Superior temporal gyrus (tissue), 1 donor: ENCODE measurements around the gene DHX57.

Experiments
- DNase-seq: peaks from one replicate; pipeline ENCODE4 v3.0.0-alpha.2; 2016; ENCODE audit errors: extremely low spot score

Gene DHX57

GRCh38 chr2:38875576-38876367 lies at the start of gene DHX57, which contains the start of gene MORN2:
TSS of gene DHX57 (minus strand) at chr2:38875934. CDS start at chr2:38868405, 7,529 bp downstream.
TSS of gene MORN2 (plus strand) at chr2:38875976.
- peak; percentile 87 for DNase-seq

GRCh38 chr2:38922902-38923301 lies 47.2 kb upstream of the DHX57 start:
- no peak for DNase-seq

DNA sequence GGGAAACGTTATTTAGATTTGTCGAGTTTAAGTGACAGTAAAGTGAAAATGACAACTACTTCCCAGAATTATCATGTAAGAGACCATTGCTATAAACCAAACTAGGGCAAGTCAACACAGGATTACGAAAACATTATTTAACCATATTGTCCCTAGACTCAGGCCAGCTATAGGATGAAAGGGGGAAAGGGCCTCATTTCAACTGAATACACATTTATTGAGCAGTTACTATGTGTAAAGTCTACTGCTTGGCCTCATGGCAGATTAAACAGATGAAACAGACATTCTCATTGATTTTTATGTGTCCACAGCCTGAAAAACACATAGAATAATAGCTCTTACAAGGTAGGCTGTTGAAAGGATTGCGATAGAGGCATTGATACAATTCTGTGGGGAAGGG lies 46.7 kb upstream of the DHX57 start:
- DNase-seq = no peak

- no peak for DNase-seq
Observed at GRCh38 chr2:38912619-38913018, 36.9 kb upstream of the DHX57 start.

DNA sequence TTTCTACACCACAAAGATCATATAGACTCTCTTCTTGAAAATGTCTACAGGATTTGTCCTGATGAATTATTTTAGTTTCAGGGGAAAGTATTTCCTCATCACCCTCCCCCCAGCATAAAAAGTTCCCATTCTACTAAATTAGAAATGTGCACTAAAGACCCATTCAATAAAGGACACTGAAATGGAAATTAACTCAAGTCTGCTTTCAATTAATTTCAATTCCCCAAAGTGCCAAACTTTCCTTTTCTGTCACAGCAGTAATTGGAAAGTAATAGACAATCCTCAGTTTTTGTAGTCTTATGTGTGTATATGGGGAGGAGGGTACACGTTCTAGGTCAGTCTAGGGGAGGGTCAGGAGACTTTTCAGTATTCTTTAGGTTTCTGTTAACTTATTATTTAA lies 35.5 kb upstream of the DHX57 start:
- DNase-seq = no peak

GRCh38 chr2:38909872-38910271 lies 34.1 kb upstream of the DHX57 start:
- no peak for DNase-seq

- no peak for DNase-seq
Observed at GRCh38 chr2:38907743-38908562, 32.2 kb upstream of the DHX57 start.

DNA sequence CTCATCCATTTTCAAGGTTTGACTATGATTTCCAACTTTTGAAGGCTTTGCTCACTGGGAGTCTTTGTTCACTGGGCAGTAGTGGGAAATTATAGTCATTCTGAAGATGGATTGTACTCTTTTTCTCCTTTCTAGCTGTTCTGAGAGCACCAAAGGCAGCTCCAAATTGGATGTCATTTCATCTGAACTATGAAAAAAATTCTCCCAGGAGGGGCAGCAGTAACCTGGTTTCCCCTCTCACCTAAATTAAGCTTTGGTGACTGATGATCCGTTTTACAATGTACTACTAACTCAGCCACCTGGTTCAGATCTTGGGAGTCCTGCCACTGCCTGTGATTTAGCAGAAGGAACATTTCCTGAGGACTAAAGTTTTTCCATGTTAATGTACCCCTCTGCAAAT lies 31.5 kb upstream of the DHX57 start:
- no peak for DNase-seq

DNA sequence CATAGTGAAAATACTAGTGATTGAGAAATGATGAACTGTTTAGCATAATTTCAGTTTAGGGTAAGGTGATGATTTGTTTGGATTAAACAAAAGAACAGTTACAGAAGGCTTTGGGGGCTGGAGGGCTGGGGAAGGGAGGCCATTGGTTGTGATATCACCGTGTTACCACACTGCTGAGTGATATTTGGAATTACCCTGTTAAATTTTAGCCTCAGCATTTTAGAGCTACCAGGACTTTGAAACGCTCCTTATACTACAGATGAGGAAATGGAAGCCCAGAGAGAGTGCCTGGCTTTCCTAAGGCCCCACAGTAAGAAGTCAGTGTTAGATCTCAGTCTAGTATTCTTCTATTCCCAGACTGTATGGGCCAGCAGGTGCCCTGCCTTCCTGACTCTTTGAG lies 29.5 kb upstream of the DHX57 start:
- no peak for DNase-seq

DNA sequence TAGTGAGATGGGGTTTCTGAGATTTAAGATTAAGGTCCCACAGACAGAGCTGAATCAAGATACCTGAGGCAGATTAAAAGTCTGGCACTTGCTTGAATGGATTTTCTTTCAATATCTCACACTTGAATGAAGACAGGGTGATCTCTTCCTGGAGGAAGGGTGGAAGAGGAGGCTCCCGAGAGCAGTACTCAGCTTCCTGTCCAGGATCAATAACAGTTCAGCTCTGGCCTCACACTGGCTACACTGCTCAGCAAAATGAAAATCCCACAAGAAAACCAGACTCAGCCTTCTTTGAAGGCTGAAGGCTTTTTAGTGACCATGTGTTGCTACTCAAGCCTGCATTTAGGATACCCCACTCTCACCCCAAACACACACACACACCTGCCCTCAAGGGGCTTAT lies 25.0 kb upstream of the DHX57 start:
- no peak for DNase-seq

GRCh38 chr2:38898256-38898655 lies 22.5 kb upstream of the DHX57 start:
- no peak for DNase-seq

DNA sequence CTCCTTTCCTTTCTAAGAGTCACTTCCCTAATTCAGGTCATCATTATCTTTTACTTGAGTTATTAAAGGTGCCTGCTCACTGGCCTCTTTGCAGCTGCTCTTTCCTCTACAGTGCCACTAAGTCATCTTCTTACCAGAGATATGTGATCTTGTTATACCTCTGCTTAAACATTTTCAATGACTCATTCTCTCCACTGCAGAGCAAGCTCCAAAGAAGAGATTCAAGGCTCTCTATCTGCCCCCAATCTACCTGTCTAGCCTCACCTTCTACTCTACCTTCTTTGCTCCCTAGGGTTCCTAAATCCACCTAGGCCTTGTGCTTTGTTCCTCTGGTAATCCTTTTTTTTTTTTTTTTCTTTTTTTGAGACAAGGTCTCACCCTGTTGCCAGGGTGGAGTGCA lies 17.1 kb upstream of the DHX57 start:
- DNase-seq = no peak

- DNase-seq = no peak
Observed at GRCh38 chr2:38889575-38889974, 13.8 kb upstream of the DHX57 start, which contains the start of gene ARHGEF33. TSS of gene ARHGEF33 (plus strand) at chr2:38889875. CDS start at chr2:38919448, 29,573 bp downstream.

- DNase-seq = no peak
Observed at GRCh38 chr2:38889045-38889444, 13.3 kb upstream of the DHX57 start.

GRCh38 chr2:38887902-38888554 lies 12.3 kb upstream of the DHX57 start:
- no peak for DNase-seq

GRCh38 chr2:38887347-38887746 lies 11.6 kb upstream of the DHX57 start:
- no peak for DNase-seq

DNA sequence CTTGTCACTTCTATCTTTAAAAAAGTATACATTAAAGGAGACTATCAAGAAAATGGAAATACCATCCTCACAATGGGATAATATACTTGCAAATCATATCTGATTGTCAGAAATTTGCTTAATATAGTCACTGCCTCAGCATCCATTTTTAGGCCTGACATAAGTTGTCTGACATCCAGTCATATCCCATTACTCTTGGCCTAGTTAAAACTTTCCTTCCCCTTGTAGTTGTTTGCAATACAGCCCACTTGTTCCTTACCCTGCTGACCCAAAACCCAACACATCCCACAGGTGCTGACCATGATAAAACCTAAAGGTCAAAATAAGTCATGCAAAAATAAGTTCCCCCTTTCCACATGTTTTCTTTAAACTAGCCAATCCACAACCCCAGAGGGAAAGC lies 10.3 kb upstream of the DHX57 start:
- DNase-seq = no peak

DNA sequence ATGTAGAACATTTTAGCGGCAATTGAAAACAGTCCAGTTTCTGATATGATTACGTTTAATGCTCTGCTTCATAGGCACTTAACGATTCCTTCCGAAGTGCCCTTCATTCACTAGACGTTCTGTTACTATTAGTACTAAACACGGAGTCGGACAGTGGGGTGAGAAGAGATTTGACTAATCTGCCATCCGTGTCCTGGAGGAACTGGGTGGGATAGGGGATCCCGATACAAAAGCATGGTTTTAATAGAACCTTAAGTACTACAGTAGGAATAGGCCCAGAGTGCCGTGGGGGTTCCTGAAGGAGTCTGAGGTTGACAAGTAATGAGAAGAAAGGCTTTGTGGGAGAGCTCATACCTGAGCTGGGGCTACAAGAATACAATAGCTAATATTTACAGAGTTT lies 673 bp upstream of the DHX57 start:
- no peak for DNase-seq

GRCh38 chr2:38875227-38875575 lies 533 bp downstream of the DHX57 start:
- peak; percentile 29 for DNase-seq

DNA sequence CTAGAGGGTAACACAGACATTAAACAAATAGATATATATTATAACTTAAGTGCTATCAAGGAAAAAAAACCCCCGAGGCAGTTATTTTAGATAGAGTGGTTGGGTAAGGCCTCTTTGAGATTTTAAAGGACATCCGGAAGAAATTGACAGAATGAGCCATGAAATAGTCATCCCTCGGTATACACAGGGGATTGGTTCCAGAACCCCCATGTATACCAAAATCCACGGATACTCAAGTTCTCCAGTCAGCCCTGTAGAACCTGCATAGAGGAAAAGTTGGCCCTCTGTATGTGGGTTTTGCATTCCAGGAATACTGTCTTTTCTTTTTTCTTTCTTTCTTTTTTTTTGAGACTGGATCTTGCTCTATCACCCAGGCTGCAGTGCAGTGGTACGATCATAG lies 2.0 kb downstream of the DHX57 start:
- DNase-seq = no peak

DNA sequence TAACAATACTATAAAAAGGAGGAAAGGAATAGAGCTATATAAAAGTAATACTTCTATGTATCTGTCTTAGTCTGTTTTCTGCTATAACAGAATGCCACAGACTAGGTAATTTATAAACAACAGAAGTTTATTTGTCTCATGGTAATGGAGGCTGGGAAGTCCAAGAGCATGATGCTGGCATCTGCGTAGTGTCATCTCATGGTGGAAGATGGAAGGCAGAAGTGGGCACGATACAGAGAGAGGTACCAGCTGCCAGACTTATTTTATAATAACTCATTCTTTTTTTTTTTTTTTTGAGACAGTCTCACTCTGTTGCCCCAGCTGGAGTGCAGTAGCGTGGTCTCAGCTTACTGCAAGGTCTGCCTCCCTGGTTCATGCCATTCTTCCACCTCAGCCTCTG lies 4.3 kb downstream of the DHX57 start:
- no peak for DNase-seq

- DNase-seq = no peak
Observed at GRCh38 chr2:38866773-38867443, 8.8 kb downstream of the DHX57 start.
